ENCODE results near the gene ECSIT.
"Not testable (repeated sequence)": the region's sequence is repeated elsewhere in the genome, so short reads cannot be mapped to it uniquely, and the experiment has no call there.

Gene ECSIT, protein sequence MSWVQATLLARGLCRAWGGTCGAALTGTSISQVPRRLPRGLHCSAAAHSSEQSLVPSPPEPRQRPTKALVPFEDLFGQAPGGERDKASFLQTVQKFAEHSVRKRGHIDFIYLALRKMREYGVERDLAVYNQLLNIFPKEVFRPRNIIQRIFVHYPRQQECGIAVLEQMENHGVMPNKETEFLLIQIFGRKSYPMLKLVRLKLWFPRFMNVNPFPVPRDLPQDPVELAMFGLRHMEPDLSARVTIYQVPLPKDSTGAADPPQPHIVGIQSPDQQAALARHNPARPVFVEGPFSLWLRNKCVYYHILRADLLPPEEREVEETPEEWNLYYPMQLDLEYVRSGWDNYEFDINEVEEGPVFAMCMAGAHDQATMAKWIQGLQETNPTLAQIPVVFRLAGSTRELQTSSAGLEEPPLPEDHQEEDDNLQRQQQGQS

DNA sequence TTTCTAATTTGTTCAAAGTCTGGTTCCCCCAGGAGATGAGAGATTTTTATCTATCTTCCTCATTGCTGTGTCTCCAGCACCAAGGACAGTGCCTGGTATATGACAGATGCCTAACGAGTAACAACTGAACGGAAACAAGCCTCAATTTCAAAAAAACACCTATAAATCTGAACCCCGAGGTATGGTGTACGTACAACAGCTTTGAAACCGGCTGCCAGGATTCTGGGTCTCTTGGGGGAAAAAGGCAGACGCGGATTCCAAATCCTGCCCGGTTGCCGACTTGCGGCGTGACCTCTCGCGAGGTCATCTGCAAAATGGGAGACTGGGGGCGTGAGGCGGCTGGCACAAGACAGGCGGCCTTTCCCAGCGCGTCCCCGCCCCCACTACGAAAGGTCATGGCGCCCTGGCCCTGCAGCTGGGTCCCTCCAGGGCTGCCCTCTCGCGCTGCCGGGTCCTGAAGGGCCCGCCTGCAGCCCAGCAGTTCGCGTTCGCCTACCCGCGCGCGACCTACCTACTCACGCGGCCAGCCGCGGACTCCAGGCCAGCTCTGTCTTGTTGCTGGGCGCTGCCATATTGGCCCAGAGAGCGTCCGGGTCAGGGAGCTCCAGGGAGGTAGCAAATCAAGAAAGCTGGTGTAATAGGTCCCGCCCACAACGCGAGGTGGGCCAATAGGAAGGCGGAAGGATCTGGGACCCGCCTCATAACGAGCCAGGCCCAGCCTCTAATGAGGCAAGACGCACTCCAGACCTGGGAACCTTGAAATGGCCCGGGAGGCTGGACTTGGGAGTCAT is at the start of gene ECSIT:
ECSIT (minus strand) TSS at position 584 of the 791 bp plus-strand sequence. CDS start 9,964 bp downstream, outside the sequence.
- DNase-seq (ENCODE audit: low read depth, low spot score), result peak; percentile 82

DNA sequence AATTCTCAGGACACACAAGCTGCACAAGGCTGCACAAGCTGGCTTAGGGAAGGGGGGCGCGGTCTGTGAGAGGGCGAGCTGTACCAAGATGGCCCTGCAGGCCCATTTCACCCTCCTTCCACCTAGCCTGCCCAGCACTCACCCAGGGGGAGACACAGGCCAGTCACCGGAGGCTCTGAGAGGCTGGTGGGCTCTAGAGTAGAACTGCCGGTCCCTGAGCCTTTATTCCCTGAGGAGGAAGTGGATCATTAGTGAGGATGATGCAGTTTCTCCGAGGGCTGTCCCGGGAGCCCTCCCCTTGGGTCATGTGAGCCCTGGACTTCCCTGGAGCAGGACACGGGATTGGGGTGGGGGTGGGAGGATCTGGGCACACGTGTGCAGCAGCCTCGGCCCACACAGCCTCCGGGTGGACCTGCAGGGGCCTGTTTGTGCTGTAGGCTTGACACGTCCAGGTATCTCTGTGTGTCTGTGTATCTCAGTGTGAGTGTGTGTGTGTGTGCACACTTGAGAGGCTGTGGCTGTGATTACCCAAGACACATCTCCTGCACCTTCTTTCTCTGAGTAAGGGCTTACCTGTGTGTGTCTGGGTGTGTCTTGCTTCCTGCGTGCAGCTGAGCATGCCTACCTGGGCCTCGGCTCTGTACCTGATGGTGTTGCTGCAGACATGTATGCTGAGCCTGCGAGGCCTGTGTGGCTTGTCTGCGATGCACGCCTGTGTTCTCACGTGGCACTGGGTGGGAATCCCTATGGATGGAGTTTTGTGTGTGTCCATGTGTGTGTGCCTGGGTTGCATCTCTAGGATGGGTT is 48.7 kb upstream of the ECSIT start, which contains the start of gene ACP5:
ACP5 (minus strand) TSS at position 195 of the 807 bp plus-strand sequence. CDS start 328 bp downstream, outside the sequence.
- DNase-seq (ENCODE audit: low read depth, low spot score), result no peak

DNA sequence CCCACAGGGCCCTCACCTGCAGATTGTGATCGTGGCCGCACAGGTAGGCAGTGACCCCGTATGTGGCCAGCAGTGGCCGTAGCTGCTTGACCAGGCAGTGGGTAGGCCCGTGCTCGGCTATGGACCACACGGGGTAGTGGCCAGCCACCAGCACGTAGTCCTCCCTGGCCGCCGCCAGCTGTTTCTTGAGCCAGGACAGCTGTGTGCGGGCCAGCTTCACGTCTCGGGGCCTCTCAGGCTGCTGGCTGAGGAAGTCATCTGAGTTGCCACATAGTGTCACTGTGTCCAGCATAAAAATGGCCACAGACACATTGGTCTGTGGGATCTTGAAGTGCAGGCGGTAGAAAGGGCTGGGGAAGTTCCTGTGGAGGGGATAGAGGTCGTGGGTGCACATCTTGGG is 47.3 kb upstream of the ECSIT start:
- DNase-seq (ENCODE audit: low read depth, low spot score), result no peak

DNA sequence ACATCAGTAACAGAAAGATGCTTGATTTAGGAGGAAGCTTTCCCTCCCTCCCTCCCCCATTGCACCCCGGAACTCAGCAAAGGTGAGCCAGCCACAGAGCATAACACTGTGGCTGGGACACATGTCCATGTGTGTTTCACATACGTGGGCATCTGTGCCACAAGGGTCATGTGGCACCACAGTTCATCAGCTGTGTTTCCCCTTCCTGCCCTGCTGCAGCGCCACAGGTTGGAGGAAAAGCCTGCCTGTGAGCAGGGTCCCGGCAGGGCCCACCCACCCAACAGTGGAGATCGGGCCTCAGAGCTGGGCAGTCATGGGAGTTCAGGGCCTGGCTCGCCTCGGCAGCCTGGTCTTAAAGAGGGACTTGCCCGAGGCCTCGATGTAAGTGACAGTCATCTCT is 45.8 kb upstream of the ECSIT start:
- DNase-seq (ENCODE audit: low read depth, low spot score), result no peak

DNA sequence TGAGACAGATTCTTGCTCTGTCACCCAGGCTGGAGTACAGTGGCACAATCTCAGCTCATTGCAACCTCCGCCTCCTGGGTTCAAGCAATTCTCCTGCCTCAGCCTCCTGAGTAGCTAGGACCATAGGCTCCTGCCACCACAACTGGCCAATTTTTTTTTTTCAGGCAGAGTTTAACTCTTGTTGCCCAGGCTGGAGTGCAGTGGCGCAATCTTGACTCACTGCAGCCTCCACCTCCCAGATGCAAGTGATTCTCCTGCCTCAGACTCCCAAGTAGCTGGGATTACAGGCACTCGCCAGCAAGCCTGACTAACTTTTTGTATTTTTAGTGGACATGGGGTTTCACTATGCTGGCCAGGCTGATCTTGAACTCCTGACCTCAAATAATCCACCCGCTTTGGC is 44.8 kb upstream of the ECSIT start:
- DNase-seq (ENCODE audit: low read depth, low spot score), result not testable (repeated sequence)

DNA sequence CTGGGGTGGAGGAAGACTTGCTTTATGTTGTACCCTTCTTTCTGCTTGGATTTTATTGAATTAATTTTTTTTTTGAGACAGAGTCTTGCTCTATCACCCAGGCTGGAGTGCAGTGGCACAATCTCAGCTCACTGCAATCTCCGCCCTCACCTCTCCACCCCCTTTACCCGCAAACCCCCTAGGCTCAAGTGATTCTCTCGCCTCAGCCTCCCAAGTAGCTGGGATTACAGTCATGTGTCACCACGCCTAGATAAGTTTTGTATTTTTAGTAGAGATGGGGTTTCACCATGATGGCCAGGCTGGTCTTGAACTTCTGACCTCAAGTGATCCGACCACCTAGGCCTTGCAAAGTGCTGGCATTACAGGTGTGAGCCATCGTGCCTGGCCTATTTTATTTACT is 44.4 kb upstream of the ECSIT start:
- not testable (repeated sequence) for DNase-seq (ENCODE audit: low read depth, low spot score)

DNA sequence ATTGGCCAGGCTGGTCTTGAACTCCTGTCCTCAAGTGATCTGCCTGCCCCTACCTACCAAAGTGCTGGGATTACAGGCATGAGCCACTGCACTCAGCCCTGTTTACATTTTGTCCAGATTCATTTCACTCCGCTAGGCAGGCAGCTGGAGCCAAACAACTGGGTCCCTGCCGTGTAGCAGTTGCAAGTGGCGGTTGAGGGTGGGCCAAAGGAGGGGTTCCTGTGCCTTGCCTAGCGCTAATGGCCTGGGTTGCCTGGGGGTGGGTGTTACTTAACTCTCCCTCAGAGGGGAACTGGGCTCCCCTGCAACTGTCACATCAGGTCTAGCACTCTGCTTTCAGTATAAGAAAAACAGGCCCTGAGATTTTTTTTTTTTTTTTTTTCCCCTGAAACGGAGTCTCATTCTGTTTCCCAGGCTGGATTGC is 41.1 kb upstream of the ECSIT start:
- no peak for DNase-seq (ENCODE audit: low read depth, low spot score)

DNA sequence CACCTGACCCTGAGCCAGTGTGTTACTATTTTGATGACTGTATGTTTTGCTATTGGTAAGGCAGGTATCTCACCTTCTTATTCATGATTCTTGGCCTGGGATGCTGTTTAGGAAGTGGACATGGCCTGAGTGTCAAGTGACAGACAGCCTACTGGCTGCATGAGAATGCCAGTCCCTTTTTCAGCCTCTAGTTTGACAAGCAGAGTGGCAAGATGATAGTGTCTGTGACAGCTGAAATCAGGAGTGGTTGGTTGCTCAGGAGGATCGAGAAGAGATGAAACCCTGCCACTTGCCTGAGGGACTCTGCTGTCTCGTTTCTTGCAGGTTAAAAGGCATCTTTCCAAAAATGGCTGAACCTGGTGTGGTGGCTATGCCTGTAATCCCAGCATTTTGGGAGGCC is 37.2 kb upstream of the ECSIT start:
- DNase-seq (ENCODE audit: low read depth, low spot score), result no peak

DNA sequence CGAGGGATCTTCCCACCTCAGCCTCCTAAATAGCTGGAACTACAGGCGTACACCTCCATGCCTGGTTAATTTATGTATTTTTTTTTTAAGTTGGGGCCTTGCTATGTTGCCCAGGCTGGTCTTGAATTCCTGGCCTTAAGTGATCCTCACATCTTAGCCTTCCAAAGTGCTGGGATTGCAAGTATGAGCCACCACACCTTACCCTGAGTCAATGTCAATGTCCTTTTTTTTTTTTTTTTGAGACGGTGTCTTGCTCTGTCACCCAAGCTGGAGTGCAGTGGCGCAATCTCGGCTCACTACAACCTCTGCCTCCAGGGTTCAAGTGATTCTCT is 36.7 kb upstream of the ECSIT start:
- not testable (repeated sequence) for DNase-seq (ENCODE audit: low read depth, low spot score)

DNA sequence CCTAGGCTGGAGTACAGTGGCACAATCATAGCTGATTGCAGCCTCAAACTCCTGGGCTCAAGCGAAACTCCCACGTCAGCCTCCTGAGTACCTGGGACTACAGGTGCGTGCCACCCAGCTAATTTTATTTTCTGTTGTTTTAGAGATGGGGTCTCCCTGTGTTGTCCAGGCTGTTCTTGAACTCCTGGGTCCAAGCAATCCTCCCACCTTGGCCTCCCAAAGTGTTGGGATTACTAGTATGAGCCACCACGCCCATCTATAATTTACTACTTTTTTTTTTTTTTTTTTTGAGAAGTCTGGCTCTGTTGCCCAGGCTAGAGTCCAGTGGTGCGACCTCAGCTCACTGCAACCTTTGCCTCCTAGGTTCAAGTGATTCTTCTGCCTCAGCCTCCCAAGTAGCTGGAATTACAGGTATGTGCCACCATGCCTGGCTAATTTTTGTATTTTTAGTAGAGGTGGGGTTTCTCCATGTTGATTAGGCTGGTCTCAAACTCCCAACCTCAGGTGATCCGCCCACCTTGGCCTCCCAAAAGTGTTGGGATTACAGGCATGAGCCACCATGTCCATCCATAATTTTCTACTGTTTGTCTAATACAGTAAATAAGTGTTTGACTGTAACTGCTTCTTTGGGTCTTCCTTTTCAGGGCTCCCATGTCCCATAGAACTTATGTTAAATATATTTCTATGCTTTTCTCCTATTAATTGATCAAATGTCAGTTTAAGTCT is 35.3 kb upstream of the ECSIT start:
- DNase-seq (ENCODE audit: low read depth, low spot score), result not testable (repeated sequence)

DNA sequence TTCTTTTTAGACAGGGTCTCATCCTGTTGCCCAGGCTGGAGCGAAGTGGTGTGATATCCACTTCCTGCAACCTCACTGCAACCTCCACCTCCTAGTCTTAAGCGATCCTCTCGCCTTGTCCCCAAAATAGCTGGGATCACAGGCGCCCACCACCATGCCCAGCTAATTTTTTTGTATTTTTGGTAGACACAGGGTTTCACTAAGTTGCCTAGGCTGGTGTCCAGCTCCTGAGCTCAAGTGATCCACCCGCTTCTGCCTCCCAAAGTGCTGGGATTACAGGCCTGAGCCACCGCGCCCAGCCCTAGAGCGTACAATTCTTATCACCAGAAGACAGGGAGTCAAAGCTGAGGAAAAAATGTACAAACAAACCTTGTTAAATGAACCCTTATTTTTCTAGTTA is 34.6 kb upstream of the ECSIT start:
- DNase-seq (ENCODE audit: low read depth, low spot score), result no peak

DNA sequence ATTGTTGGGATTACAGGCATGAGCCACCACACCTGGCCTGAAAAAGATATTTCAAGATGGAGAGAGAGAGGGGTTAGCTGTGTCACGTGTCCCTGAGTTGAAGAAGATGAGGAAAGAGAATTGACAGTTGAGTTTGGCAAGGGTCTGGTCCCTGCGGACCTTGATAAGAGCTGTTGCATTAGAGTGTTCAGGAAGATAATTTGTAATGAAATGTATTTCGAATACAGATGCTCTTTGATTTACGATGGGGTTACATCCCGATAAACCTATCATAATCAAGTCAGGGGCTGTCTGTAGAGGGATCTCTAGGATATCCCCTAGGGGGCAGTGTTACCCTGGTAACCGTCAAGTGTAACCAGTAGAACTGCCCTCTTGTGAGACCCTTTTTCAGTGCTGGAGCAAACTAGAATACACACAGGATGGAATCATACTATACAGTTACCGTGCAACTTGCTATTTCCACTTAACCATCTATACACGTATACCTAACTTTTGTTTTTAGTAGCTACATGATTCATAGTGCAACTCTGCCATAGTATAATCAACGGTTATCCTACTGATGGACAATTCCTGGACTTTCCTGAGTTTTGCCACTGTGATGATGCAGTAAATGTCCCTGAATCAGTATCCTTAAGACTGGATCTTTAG is 31.6 kb upstream of the ECSIT start:
- DNase-seq (ENCODE audit: low read depth, low spot score), result peak; percentile 44

DNA sequence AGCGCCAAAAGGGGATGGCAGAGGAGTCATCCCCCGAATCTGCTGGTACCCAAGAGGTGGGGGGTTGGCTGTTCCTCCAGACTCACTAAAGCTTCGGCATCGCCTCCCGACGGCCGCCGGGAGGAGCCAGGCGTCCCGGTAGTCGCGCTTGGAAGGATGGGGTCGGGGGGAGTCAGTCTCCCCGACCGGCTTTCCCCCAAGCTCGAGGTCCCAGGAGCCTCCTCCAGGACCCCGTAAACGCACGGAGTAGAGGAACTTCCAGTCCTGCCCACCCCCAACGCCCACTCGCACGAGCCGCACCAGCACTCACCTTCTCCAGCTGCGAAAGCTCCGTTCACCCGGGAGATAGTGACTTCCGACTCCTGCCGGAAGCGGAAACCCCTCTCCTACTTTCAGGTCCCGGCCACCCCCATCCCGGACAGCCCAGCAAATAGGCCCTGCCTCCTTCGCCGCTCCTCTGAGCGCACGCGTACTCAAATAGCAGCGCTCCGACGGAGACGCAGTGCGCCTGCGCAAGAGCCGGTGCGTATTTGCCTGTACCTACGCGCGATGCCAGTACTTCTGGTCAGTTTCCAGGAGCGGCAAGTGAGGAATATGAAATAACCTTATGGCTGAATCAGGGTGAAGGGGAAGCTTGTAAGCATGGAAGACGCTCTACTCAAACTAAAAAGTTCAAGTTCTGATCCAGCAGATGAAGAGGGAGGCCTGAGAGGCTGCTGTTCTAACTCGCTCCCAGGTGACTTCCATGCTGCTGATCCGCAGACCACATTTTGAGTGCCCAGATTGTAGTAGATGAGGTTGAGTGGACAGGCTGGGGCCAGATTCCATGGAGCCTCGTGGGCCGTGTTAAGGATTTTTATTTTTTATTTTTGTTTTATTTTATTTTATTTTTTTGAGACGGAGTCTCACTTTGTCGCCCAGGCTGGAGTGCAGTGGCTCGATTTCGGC is 30.2 kb upstream of the ECSIT start, which contains the start of gene ELOF1:
ELOF1 (minus strand) TSS at position 350 of the 948 bp plus-strand sequence. CDS start 4,883 bp downstream, outside the sequence.
- peak; percentile 96 for DNase-seq (ENCODE audit: low read depth, low spot score)

DNA sequence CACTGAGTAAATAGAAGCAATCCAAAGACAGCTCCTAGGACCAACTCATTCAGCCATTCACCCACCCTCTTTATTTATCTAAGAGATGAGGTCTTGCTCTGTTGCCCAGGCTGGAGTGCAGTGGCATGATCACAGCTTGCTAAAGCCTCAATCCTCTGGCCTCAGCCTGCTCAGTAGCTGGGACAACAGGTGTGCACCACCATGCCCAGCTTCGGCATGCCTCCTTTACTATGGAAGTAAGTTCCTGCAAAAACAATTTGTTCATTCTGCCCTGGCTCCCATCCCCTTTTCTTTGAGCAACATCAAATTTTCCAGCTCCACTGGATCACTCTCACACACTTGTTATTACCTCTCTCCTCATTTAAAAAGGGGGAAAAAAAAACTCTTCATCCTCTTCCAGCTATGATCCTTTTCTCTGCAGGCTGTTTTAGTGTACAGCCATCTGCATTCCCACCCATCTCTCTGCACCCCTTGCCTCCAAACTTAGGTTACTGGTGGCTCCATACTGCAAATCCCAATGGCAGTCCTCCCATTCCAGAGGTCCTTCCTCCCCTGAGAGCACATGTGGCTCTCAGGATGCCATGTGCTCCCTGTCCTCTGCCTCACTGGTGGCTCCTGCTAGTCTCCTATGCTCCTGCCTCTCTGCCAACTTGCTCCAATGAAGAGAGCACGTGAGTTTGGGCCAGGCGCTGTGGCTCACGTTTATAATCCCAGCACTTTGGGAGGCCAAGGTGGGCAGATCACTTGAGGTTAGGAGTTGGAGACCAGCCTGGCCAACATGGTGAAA is 27.9 kb upstream of the ECSIT start:
- DNase-seq (ENCODE audit: low read depth, low spot score), result no peak

DNA sequence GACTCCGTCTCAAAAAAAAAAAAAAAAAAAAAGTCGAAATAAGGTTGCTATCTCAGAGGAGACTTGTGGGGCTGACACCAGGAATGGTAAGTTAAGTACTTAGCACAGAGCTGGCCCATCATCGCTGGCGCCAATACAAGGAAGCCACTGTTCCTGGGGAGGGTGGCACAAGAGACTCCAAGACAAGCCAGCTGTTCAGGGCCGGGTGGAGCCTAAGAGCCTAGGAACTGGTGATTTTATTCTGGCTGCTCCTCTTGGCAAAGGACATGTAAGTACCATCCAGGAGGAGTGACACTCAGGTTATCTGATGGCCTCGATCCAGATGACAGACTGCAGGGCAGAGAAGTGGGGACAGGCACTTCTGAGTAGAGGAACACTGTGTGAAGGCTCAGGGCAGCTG is 26.3 kb upstream of the ECSIT start:
- DNase-seq (ENCODE audit: low read depth, low spot score), result no peak

DNA sequence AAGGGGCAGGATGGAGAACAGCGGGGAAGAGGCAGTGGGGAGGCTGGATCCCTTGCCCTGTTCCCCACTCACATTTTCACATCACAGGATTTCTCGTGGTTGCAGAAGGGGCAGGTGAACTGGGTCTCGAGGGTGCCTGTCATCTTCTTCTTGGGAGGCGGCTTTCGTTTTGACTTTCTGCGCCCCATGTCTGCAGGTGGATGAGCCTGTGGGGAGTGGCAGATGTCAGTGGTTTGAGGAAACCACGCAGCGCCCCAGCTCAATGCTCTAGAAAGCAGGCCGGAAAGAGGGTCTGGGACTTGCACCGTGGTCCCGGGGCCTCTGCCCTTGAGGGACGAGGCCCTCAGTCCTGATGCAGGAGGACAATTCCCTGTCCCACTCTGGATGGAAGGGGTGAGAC is 25.2 kb upstream of the ECSIT start:
- no peak for DNase-seq (ENCODE audit: low read depth, low spot score)

DNA sequence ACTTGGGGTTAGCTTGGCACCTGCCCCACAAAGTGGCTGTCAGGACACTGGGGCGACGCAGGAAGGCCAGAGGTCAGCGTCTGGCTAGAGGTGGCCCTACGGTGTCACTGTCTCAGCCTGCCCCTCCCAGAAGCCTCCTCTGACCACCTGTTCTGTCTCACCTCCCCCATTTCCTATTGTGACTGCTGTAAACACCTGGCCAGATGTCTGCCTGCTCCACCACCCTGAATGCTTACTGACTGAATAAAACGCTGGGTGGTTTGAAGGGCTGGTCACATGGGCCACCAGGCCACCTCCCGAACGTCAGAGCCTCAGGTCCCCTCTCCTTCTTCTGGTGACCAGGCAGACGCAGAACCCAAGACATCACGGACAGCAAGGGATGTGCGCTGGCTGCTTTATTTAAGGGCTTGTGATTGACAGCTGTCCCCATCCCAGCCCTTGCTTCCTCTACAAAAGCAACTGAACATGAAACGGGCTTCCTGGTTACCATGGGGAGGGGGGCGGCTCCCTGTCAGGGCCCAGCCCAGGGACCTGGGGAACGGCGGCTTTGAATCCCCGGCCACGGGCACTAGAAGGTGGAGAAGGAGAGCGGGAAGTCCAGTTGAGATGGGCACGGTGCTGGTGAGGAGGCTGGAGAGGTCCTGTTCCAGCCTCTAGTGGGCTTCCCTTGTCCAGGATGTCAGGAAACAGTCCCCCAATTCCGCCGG is 23.9 kb upstream of the ECSIT start:
- DNase-seq (ENCODE audit: low read depth, low spot score), result no peak
